Measurements from ENCODE around the gene ENPP1. TPM values are rescaled to one million over a fixed set of nuclear protein-coding genes. Genes with fewer than 3 reads are reported as not detected.

The ENPP1 gene
- total RNA-seq, 1 experiment from 2014 or later = 29.7 TPM

DNA sequence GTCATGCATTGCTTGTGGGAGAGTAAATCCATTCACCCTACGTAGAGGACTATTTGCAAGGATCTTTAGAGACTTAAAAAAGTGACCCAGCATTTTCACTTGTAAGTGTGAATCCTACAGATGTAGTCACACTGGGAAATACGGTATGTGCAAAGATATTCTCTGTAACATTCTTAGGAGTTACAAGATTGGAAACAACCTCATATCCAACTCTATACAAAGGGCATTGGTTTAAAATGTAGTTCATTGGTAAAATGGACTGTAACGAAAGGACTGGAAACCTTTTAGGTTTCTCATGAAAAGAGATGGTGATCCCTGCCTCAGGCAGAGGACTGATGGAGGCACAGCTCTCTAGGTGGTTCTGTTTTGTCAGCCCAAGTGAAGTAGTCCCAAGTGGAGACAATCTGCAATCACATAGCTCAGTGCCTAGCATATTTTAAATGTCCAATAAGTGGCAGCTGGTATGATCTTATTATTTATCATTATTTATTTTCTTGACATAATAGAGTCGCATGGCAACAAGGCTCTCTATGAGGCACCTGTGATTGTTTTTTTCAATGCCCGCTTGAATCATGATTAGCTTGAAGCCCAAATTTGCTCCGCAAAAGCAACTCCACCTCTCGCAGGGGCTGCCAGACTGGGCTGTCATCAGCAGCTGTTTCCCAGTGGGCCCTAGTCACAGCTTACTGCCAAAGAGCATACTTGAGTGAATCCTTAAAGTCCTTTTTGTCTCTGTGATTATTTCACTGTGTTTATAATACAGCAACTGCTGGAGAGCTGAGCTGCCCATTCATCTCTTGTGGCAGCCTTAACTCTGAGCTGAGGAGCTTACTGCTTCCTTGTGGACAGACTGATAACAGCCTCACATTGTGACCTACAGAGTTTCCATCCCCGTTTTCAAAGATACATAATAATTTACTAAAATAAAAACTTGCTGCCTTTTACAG lies 19.8 kb upstream of the ENPP1 start (continued):
- TF ChIP-seq, protein P1, sequence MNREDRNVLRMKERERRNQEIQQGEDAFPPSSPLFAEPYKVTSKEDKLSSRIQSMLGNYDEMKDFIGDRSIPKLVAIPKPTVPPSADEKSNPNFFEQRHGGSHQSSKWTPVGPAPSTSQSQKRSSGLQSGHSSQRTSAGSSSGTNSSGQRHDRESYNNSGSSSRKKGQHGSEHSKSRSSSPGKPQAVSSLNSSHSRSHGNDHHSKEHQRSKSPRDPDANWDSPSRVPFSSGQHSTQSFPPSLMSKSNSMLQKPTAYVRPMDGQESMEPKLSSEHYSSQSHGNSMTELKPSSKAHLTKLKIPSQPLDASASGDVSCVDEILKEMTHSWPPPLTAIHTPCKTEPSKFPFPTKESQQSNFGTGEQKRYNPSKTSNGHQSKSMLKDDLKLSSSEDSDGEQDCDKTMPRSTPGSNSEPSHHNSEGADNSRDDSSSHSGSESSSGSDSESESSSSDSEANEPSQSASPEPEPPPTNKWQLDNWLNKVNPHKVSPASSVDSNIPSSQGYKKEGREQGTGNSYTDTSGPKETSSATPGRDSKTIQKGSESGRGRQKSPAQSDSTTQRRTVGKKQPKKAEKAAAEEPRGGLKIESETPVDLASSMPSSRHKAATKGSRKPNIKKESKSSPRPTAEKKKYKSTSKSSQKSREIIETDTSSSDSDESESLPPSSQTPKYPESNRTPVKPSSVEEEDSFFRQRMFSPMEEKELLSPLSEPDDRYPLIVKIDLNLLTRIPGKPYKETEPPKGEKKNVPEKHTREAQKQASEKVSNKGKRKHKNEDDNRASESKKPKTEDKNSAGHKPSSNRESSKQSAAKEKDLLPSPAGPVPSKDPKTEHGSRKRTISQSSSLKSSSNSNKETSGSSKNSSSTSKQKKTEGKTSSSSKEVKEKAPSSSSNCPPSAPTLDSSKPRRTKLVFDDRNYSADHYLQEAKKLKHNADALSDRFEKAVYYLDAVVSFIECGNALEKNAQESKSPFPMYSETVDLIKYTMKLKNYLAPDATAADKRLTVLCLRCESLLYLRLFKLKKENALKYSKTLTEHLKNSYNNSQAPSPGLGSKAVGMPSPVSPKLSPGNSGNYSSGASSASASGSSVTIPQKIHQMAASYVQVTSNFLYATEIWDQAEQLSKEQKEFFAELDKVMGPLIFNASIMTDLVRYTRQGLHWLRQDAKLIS (CRISPR knock-in tag; IDR thresholded peaks at IDR 0.05; ENCODE audit: borderline replicate concordance) = no peak
- TF ChIP-seq HMGA2 (CRISPR knock-in tag; IDR thresholded peaks at IDR 0.05) (no peak), CREM (CRISPR knock-in tag; IDR thresholded peaks at IDR 0.05) (no peak), NFATC4 (CRISPR knock-in tag; IDR thresholded peaks at IDR 0.05) (no peak), NR3C1 (CRISPR knock-in tag; conservative IDR thresholded peaks at IDR 0.05; ENCODE audit: low read depth) (no peak), ZNF423 (CRISPR knock-in tag; IDR thresholded peaks at IDR 0.05) (no peak), FOXP1 (CRISPR knock-in tag; IDR thresholded peaks at IDR 0.05; ENCODE audit: borderline replicate concordance) (no peak), ZNF425 (CRISPR knock-in tag; conservative IDR thresholded peaks at IDR 0.05) (no peak), TEAD1 (CRISPR knock-in tag; IDR thresholded peaks at IDR 0.05) (no peak), NR1H2 (CRISPR knock-in tag; IDR thresholded peaks at IDR 0.05) (no peak)

- Mint-ChIP-seq H3K27ac (no peak overlapping the region), H3K9me3 (no peaks in the 10 kb centered on the region), H3K4me1 (peaks cover 10% of the 10 kb centered on the region), H3K4me3 (no peak overlapping the region), H3K36me3 (no peaks in the 10 kb centered on the region), H3K27me3 (ENCODE audit: low read depth) (peaks cover 6% of the 10 kb centered on the region; the same call in 1 of the 2 replicates)
- no peak for TF ChIP-seq CREB1 (CRISPR knock-in tag; IDR thresholded peaks at IDR 0.05)
- no peak for TF ChIP-seq GABPB1 (CRISPR knock-in tag; IDR thresholded peaks at IDR 0.05)
- no peak for TF ChIP-seq SMAD4 (CRISPR knock-in tag; IDR thresholded peaks at IDR 0.05)
- no peak for TF ChIP-seq ZNF396 (CRISPR knock-in tag; IDR thresholded peaks at IDR 0.05; ENCODE audit: borderline replicate concordance)
- no peak for TF ChIP-seq IRF2 (CRISPR knock-in tag; IDR thresholded peaks at IDR 0.05; ENCODE audit: borderline replicate concordance, low read depth)
- TF ChIP-seq FOXP1 (CRISPR knock-in tag; IDR thresholded peaks at IDR 0.05; ENCODE audit: borderline replicate concordance) = no peak
- no peak for TF ChIP-seq ETV6 (CRISPR knock-in tag; IDR thresholded peaks at IDR 0.05)
- TF ChIP-seq NFE2L1 (CRISPR knock-in tag; IDR thresholded peaks at IDR 0.05) = no peak
- TF ChIP-seq ATF3 (CRISPR knock-in tag; conservative IDR thresholded peaks at IDR 0.05) = no peak
- TF ChIP-seq ZNF416 (CRISPR knock-in tag; IDR thresholded peaks at IDR 0.05) = no peak
- TF ChIP-seq ZNF317 (CRISPR knock-in tag; IDR thresholded peaks at IDR 0.05; ENCODE audit: borderline replicate concordance, low read depth) = no peak
- no peak for TF ChIP-seq TEAD1 (CRISPR knock-in tag; IDR thresholded peaks at IDR 0.05)
- ATAC-seq (no peak), DNase-seq (ENCODE audit: low spot score) (no peak)
- ChIA-PET CTCF (interaction anchor here (1.9 kb wide), 1 partner anchor 94 kb away, joined by 22 read pairs; no protein-coding TSS in a partner anchor), POLR2A (no interaction called here)
These were observed 18.6 kb upstream of the ENPP1 start for GRCh38 chr6:131789219-131789618.

Measured in WTC11 (cell line).